Mesendoderm (in vitro differentiated cells): ENCODE measurements around the gene DNAL4.

Source experiments
- DNase-seq: peaks from one replicate; pipeline ENCODE4 v3.0.0; 2013
- H2AK5ac ChIP-seq: 2 replicates; pipeline ENCODE4 v1.6.1; 2013; ENCODE audit warnings: low read length, inconsistent platforms
- H2BK120ac ChIP-seq: 2 replicates; pipeline ENCODE4 v1.6.1; 2013; ENCODE audit warnings: low read depth, mild to moderate bottlenecking, low read length, moderate library complexity, mixed read lengths
- H2BK15ac ChIP-seq: replicated peaks from 2 replicates; pipeline ENCODE4 v1.6.1; 2013; ENCODE audit warnings: low read depth, mild to moderate bottlenecking, moderate library complexity
- H2BK5ac ChIP-seq: 2 replicates; pipeline ENCODE4 v1.6.1; 2013; ENCODE audit warnings: low read length, inconsistent platforms
- H3K18ac ChIP-seq: 2 replicates; pipeline ENCODE4 v1.6.1; 2013; ENCODE audit warnings: mild to moderate bottlenecking, low read length, mixed read lengths
- H3K23ac ChIP-seq: one replicate; pipeline ENCODE4 v1.6.1; 2013; ENCODE audit warnings: low read length
- H3K27ac ChIP-seq: 2 replicates; pipeline ENCODE4 v1.5.1; 2013; ENCODE audit warnings: low read depth, mild to moderate bottlenecking, inconsistent platforms, low read length, moderate library complexity
- H3K27me3 ChIP-seq: 2 replicates; pipeline ENCODE4 v1.6.1; 2013; ENCODE audit warnings: low read length, control low read depth, mild to moderate bottlenecking, inconsistent platforms; ENCODE audit not compliant: insufficient read depth, poor library complexity
- H3K36me3 ChIP-seq: 2 replicates; pipeline ENCODE4 v1.6.1; 2013; ENCODE audit warnings: low read length, inconsistent platforms; ENCODE audit not compliant: control insufficient read depth, insufficient read depth
- H3K4ac ChIP-seq: one replicate; pipeline ENCODE4 v1.6.1; 2013; ENCODE audit warnings: low read depth, mild to moderate bottlenecking, low read length, moderate library complexity
- H3K4me1 ChIP-seq: 2 replicates; pipeline ENCODE4 v1.6.1; 2013; ENCODE audit warnings: low read depth, low read length, inconsistent platforms; ENCODE audit not compliant: control insufficient read depth
- H3K4me2 ChIP-seq: 2 replicates; pipeline ENCODE4 v1.6.1; 2013; ENCODE audit warnings: low read length
- H3K4me3 ChIP-seq: 2 replicates; pipeline ENCODE4 v1.5.1; 2013; ENCODE audit warnings: mild to moderate bottlenecking, low read length
- H3K56ac ChIP-seq: one replicate; pipeline ENCODE4 v1.6.1; 2013; ENCODE audit warnings: low read length
- H3K79me1 ChIP-seq: 2 replicates; pipeline ENCODE4 v1.6.1; 2013; ENCODE audit warnings: low read length, inconsistent platforms
- H3K79me2 ChIP-seq: 2 replicates; pipeline ENCODE4 v1.6.1; 2013; ENCODE audit warnings: mild to moderate bottlenecking, low read length; ENCODE audit not compliant: control insufficient read depth, insufficient read depth
- H3K9ac ChIP-seq: 2 replicates; pipeline ENCODE4 v1.6.1; 2013; ENCODE audit warnings: low read length, inconsistent platforms
- H4K5ac ChIP-seq: one replicate; pipeline ENCODE4 v1.6.1; 2013; ENCODE audit warnings: low read length
- H4K8ac ChIP-seq: one replicate; pipeline ENCODE4 v1.6.1; 2013; ENCODE audit warnings: low read depth, mild to moderate bottlenecking, control low read depth, low read length, moderate library complexity
- WGBS: extraction: QIAGEN DNeasy Blood & Tissue Kit; methylation state at CpG from one replicate; pipeline ENCODE4 v1.1.7; 2013; ENCODE audit warnings: low lambda C conversion rate, missing lambda C conversion rate; ENCODE audit not compliant: insufficient coverage; ENCODE audit errors: extremely low coverage; 5-methylcytosine and 5-hydroxymethylcytosine counted together

DNAL4 gene

GRCh38 chr22:38767313-38767712 lies 26.6 kb downstream of the DNAL4 start:
- Histone ChIP-seq H2BK5ac (no peak overlapping the region), H3K27ac (no peak overlapping the region)
- no CpG with 5 or more reads among the region's 9 CpGs for WGBS

GRCh38 chr22:38766076-38766777 lies 27.7 kb downstream of the DNAL4 start:
- H3K4me3 ChIP-seq = no peak overlapping the region
- H4K8ac ChIP-seq = no peak overlapping the region
- no peaks in the 10 kb centered on the region for H3K4me1 ChIP-seq
- H3K79me1 ChIP-seq = no peaks in the 10 kb centered on the region
- no peaks in the 10 kb centered on the region for H3K79me2 ChIP-seq
- no peak overlapping the region for H3K9ac ChIP-seq
- no peak overlapping the region for H2BK15ac ChIP-seq
- no peak overlapping the region for H3K4ac ChIP-seq
- no CpG with 5 or more reads among the region's 14 CpGs for WGBS
- H3K56ac ChIP-seq = no peak overlapping the region
- H2BK120ac ChIP-seq = no peak overlapping the region
- H4K5ac ChIP-seq = no peak overlapping the region
- H3K18ac ChIP-seq = no peak overlapping the region
- H2BK5ac ChIP-seq = no peak overlapping the region
- H3K27me3 ChIP-seq = no peaks in the 10 kb centered on the region
- H3K27ac ChIP-seq = no peak overlapping the region
- H3K23ac ChIP-seq = no peak overlapping the region
- H3K36me3 ChIP-seq = no peaks in the 10 kb centered on the region
- no peak overlapping the region for H3K4me2 ChIP-seq
- H2AK5ac ChIP-seq = no peak overlapping the region
- peak; percentile 89 for DNase-seq

More at GRCh38 chr22:38767313-38767712, 26.6 kb downstream of the DNAL4 start:
- DNase-seq = no peak
- Histone ChIP-seq H3K23ac (no peak overlapping the region), H2BK120ac (no peak overlapping the region), H3K79me1 (no peaks in the 10 kb centered on the region), H4K5ac (no peak overlapping the region), H3K27me3 (no peaks in the 10 kb centered on the region), H3K36me3 (no peaks in the 10 kb centered on the region), H3K4me1 (no peaks in the 10 kb centered on the region), H3K56ac (no peak overlapping the region), H3K4me3 (no peak overlapping the region), H3K79me2 (no peaks in the 10 kb centered on the region), H2AK5ac (no peak overlapping the region), H3K9ac (no peak overlapping the region), H4K8ac (no peak overlapping the region), H3K4me2 (no peak overlapping the region), H3K18ac (no peak overlapping the region), H2BK15ac (no peak overlapping the region), H3K4ac (no peak overlapping the region)

GRCh38 chr22:38762551-38762983 lies 31.4 kb downstream of the DNAL4 start:
- Histone ChIP-seq H3K27ac (no peak overlapping the region), H4K5ac (no peak overlapping the region), H3K79me2 (no peaks in the 10 kb centered on the region), H3K4me3 (no peak overlapping the region), H3K4ac (no peak overlapping the region), H3K36me3 (no peaks in the 10 kb centered on the region), H4K8ac (no peak overlapping the region), H2BK15ac (no peak overlapping the region), H3K56ac (no peak overlapping the region), H3K27me3 (no peaks in the 10 kb centered on the region), H3K23ac (no peak overlapping the region), H3K4me1 (no peaks in the 10 kb centered on the region), H2BK5ac (no peak overlapping the region), H3K9ac (no peak overlapping the region), H2AK5ac (no peak overlapping the region), H3K79me1 (no peaks in the 10 kb centered on the region), H2BK120ac (no peak overlapping the region), H3K18ac (no peak overlapping the region), H3K4me2 (no peak overlapping the region)
- WGBS = no CpG with 5 or more reads among the region's 11 CpGs
- no peak for DNase-seq

GRCh38 chr22:38761202-38762162 lies 32.5 kb downstream of the DNAL4 start:
- Histone ChIP-seq H3K79me1 (no peaks in the 10 kb centered on the region), H4K5ac (no peak overlapping the region), H3K4ac (no peak overlapping the region), H3K79me2 (no peaks in the 10 kb centered on the region), H3K36me3 (no peaks in the 10 kb centered on the region), H3K56ac (no peak overlapping the region), H3K18ac (no peak overlapping the region), H3K23ac (no peak overlapping the region), H4K8ac (no peak overlapping the region), H2BK15ac (no peak overlapping the region), H3K27me3 (no peaks in the 10 kb centered on the region), H3K4me3 (no peak overlapping the region), H3K9ac (no peak overlapping the region), H3K4me1 (peaks cover 5% of the 10 kb centered on the region), H2AK5ac (no peak overlapping the region), H2BK5ac (no peak overlapping the region), H3K4me2 (no peak overlapping the region), H3K27ac (no peak overlapping the region), H2BK120ac (no peak overlapping the region)
- no peak for DNase-seq
- 100% methylated on average over 4 of the region's 20 CpGs for WGBS

GRCh38 chr22:38760477-38761201 lies 33.3 kb downstream of the DNAL4 start:
- Histone ChIP-seq H3K36me3 (no peaks in the 10 kb centered on the region), H2BK5ac (no peak overlapping the region), H3K4me1 (peaks cover 5% of the 10 kb centered on the region), H3K79me1 (no peaks in the 10 kb centered on the region), H4K5ac (no peak overlapping the region), H3K9ac (no peak overlapping the region), H3K4me3 (no peak overlapping the region), H2AK5ac (no peak overlapping the region), H3K4ac (no peak overlapping the region), H3K79me2 (no peaks in the 10 kb centered on the region), H4K8ac (no peak overlapping the region), H3K56ac (no peak overlapping the region), H3K27me3 (no peaks in the 10 kb centered on the region), H3K4me2 (no peak overlapping the region), H2BK120ac (no peak overlapping the region), H3K18ac (no peak overlapping the region), H3K27ac (no peak overlapping the region), H2BK15ac (no peak overlapping the region), H3K23ac (no peak overlapping the region)
- DNase-seq = no peak
- no CpG with 5 or more reads among the region's 12 CpGs for WGBS
